Amniotic stem cell (primary cell): Measurements from ENCODE around the gene POC1A.
"Not testable (repeated sequence)": the region's sequence is repeated elsewhere in the genome, so short reads cannot be mapped to it uniquely, and the experiment has no call there.

ENCODE experiments used
- DNase-seq: peaks from one replicate; lab custom pipeline; 2025; lab: John Stamatoyannopoulos, UW

Gene POC1A

GRCh38 chr3:52046902-52047239, 107.4 kb downstream of the POC1A start:
- no peak for DNase-seq

GRCh38 chr3:52046186-52046901, 107.9 kb downstream of the POC1A start:
- DNase-seq = peak; percentile 96

DNA sequence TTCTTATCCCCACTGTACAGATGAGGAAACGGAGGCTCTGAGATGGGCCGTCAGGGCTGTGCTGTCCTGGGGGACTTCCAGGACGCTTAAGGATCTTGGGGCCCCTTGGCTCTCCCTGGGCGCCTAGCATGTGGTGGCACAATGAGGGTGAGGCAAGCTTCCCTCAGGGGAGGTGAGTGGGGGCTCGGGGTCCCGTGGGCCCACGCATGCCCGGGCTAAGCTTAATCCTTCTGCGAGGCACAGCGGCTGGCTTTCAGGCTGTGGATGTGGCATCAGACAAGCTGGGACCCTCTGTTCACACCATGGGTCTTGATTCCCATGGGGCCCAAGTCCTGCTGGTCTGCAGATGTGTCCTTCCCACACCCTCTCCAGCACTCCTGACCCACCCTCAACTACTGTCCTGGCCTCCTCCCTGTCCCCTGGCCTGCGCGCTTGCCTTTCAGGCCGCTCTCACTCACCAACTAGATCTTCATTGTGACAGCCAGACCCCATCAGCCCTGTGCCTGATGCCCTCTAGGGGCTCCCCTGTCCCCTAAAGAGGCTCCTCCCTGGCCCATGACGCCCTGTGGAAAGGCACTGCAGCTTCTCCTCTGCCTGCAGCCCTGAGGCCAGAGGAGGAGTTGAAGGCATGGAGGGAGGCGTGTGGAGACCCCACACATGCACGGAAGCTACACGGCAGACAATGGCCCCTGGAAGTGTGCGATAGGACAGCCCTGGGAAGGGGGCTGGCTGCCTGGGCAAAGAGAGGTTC, 109.2 kb downstream of the POC1A start:
- DNase-seq = no peak

- no peak for DNase-seq
These were observed 110.5 kb downstream of the POC1A start for GRCh38 chr3:52043750-52044149.

- DNase-seq = not testable (repeated sequence)
These were observed 111.2 kb downstream of the POC1A start for GRCh38 chr3:52043039-52043438.

- no peak for DNase-seq
These were observed 113.0 kb downstream of the POC1A start for GRCh38 chr3:52041118-52041731.

DNA sequence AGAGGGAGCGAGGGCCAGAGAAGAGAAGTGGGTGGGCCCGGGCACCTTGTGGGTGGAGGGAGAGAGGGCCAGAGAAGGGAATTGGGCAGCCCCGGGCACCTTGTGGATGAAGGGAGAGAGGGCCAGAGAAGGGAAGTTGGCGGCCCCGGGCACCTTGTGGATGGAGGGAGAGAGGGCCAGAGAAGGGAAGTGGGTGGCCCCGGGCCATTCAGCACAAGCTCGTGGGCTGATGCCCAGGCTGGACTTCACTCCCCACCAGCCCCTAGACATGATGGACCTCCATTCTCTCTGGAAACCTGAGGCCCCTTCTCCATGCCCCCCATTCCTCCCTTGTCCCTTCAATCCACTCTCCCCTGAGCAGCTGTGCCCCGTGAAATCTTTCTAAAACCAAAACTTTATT, 113.6 kb downstream of the POC1A start:
- no peak for DNase-seq

GRCh38 chr3:52039846-52040245, 114.4 kb downstream of the POC1A start:
- no peak for DNase-seq

- no peak for DNase-seq
These were observed 114.8 kb downstream of the POC1A start for GRCh38 chr3:52039426-52039825.

DNA sequence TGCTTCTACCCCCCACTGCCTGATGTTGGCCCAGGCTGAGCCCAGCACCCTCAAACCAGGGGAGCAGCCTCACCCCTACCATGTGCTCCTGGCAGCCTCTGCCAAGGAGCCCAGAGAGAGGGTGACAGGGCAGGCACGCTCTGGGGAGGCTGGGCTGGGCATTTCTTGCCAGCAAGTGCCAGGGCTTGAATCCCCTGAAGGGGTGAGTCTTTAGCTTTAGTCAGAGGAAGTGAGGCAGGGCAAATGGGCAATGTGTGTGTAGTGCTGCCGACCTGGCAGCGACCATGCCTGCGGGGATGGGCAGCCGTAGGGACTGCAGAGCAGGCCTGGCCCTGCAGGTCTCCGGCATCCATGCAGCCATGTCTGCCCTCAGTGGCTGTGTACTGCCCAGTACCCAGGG, 116.0 kb downstream of the POC1A start:
- DNase-seq = no peak

GRCh38 chr3:52037291-52037690, 116.9 kb downstream of the POC1A start:
- no peak for DNase-seq

- no peak for DNase-seq
These were observed 117.4 kb downstream of the POC1A start for GRCh38 chr3:52036829-52037228.

- DNase-seq = no peak
These were observed 118.0 kb downstream of the POC1A start for GRCh38 chr3:52036222-52036694.

DNA sequence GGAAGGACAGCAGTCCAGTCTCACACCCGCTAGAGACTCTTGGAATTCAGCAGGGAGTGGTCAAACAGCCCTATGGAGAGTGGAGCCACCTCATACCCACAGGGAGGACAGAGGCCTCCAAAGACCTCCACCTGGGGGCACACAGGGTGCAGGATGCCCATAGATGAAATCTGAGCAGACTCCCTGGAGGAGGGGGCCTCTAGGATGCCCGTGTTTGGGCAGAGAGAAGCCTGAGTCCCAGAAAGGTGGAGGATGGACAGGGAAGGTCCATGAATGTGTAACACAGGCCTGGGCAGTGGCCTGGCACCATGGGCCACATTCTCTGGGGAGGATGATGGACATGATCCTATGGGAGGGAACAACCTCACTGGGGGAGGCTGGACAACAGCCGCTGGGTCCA, 119.6 kb downstream of the POC1A start:
- no peak for DNase-seq

GRCh38 chr3:52034212-52034611, 120.0 kb downstream of the POC1A start:
- DNase-seq = no peak

DNA sequence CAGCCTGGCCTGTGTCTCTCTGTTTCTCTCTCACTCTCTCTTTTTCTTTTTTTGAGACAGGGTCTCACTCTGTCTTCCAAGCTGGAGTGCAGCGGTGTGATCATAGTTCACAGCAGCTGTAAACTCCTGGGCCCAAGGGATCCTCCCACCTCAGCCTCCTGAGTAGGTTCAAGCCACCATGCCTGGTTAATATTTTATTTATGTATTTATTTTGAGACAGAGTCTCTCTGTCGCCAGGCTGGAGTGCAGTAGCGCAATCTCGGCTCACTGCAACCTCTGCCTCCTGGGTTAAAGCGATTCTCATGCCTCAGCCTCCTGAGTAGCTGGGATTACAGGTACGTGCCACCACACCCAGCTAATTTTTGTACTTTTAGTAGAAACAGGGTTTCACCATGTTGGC, 120.5 kb downstream of the POC1A start:
- DNase-seq = not testable (repeated sequence)

DNA sequence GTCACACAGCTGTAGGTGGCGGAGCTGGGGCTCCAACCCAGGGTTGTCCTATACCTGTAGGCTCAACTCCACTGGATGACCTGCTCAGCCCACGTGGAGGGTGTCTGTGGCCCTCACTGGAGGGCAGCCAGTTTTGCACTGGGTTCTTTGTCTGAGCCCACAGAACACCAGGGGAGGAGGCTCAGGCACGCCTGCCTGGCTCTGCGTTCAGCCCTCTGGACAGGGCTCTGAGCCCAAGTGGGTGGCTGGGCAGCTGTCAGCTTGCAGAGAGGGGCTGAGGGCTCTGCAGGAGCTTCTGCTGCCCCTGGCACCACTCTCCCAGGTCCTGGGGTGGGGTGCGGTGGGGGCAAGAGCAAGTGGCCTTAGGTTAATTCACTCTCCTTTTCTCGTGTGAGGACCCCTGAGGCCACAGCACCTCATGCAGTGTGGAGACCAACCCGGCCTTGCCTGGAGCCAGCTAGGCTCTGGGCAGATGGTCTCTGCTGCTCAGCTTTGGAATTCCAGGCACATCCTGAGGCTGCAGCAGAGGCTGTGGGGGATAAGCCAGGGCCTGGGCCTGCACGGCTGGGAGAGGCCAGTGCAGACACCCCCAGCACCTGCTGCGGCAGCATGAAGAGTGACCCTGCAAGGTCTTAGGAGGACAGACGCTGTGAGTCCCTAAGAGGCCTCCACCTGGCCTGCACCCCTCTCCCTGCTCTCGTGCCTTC, 121.4 kb downstream of the POC1A start:
- DNase-seq = no peak

DNA sequence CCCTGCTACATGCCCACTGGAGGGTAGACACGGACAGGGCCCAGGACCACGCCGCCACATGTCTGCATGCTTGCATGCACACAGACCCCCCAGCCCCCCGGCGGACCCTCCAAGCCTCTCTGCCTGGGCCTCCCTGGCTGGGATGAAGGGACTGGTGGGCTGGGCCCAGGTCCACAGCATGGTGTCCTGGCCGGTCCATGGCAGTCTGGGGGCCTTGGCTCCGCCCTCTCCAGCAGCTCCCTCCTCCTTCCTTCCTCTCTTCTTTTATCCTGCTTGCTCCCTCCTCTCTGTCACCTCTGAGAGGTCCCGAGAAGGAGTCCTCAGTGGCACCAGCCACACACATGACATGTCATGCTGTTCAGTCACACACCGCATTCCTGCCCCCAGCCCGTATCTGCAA, 122.3 kb downstream of the POC1A start:
- no peak for DNase-seq

- DNase-seq = no peak
These were observed 123.4 kb downstream of the POC1A start for GRCh38 chr3:52030714-52031310.

DNA sequence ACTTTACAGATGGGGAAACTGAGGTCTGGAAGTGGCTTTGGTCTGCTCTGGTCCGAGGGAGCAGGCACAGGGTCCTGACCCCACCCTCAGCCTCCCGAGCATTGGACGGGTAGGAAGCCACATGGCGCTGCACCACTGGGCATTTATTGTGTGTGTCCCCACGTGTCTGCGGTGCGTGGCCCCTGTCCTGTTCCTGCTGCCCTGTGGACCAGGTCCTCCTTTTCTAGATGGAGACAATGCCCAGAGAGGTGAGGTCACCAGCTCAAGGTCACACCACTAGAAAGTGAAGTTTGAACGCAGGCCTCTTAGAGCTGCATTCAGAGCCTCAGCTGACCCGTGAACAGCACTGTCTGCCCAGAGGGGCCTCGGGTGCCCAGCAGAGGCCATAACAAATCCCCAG, 124.7 kb downstream of the POC1A start:
- no peak for DNase-seq

GRCh38 chr3:52029053-52029452, 125.2 kb downstream of the POC1A start:
- DNase-seq = no peak

DNA sequence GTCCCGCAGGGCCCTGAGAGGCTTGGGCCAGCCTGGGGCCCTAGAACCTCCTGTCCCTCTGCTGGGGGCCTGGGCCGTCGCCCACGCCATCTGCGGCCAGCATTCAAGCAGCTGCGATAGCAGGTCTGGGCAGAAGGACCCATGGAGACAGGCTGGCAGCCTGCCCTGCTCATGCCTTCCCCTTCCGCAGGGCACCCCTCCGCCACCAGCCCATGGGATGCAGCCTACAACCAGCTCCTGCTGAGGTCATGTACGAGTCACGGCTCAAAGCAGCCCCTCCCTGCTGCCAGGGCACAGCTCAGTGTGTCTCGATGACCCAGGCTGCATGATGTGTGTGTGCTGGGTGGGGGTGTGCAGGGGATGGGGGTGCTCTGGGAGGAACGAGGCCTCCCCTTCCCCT, 125.7 kb downstream of the POC1A start:
- DNase-seq = no peak
